Retinal pigment epithelial cell (primary cell): ENCODE results near the gene PGS1.

ENCODE experiments used
- DNase-seq: peaks from one replicate; pipeline ENCODE4 v3.0.0-alpha.2; 2010; ENCODE audit warnings: low read depth
- H3K4me3 ChIP-seq: 2 replicates; pipeline ENCODE4 v1.5.1; 2011; ENCODE audit warnings: mild to moderate bottlenecking, low read length, control low read depth, moderate library complexity
- CTCF ChIP-seq: conservative IDR thresholded peaks from 2 replicates; pipeline ENCODE4 v1.5.1; 2011; ENCODE audit warnings: low read depth, low read length, control low read depth, inconsistent platforms

The PGS1 gene

GRCh38 chr17:78430892-78431691, 52.6 kb downstream of the PGS1 start:
- no peak overlapping the region for H3K4me3 ChIP-seq
- no peak for DNase-seq
- no peak for TF ChIP-seq CTCF

- DNase-seq: no peak
Observed at GRCh38 chr17:78431692-78431958, 53.2 kb downstream of the PGS1 start.

GRCh38 chr17:78432226-78433012, 54.0 kb downstream of the PGS1 start:
- no peak for TF ChIP-seq CTCF
- no peak for DNase-seq
- H3K4me3 ChIP-seq: no peak overlapping the region

More at GRCh38 chr17:78431692-78431958, 53.2 kb downstream of the PGS1 start:
- H3K4me3 ChIP-seq: no peak overlapping the region
- no peak for TF ChIP-seq CTCF

- no peak for DNase-seq
- no peak for TF ChIP-seq CTCF
- H3K4me3 ChIP-seq: no peak overlapping the region
Observed at GRCh38 chr17:78433013-78433727, 54.7 kb downstream of the PGS1 start.

GRCh38 chr17:78433780-78434335, 55.4 kb downstream of the PGS1 start:
- no peak for TF ChIP-seq CTCF
- H3K4me3 ChIP-seq: no peak overlapping the region
- DNase-seq: no peak

- DNase-seq: no peak
- no peak overlapping the region for H3K4me3 ChIP-seq
- TF ChIP-seq CTCF: no peak
Observed at GRCh38 chr17:78434455-78435329, 56.2 kb downstream of the PGS1 start.
